GM18951 (cell line): ENCODE measurements around the gene MLF1.

Experiments used
- POLR2A ChIP-seq: IDR thresholded peaks from 4 replicates; pipeline ENCODE4 v1.6.1; 2011; ENCODE audit warnings: mild to moderate bottlenecking; ENCODE audit not compliant: insufficient read length, insufficient read depth; ENCODE audit errors: extremely low read depth
- in situ Hi-C: fragments of 300-500 bp; cut with MboI; formaldehyde crosslinking; loops from one replicate; pipeline ENCODE4 v1.12.0; 2022; ENCODE audit warnings: low sequenced_read_pairs, mixed read lengths, inconsistent platforms; ENCODE audit not compliant: unreplicated experiment

MLF1 gene

GRCh38 chr3:158570999-158571702, at the start of gene MLF1:
MLF1 (plus strand) TSS chr3:158571194; CDS start chr3:158571301, 107 bp downstream.
- in situ Hi-C loops, result no loop called here
- no peak for TF ChIP-seq POLR2A

- in situ Hi-C loops, result no loop called here
- TF ChIP-seq POLR2A, result no peak
Measured at GRCh38 chr3:158522221-158523136, 48.5 kb upstream of the MLF1 start.

- in situ Hi-C loops, result loop anchor here (25.0 kb wide), 1 partner anchor 916 kb away; no protein-coding TSS in a partner anchor
- no peak for TF ChIP-seq POLR2A
Measured at GRCh38 chr3:158528076-158528674, 42.8 kb upstream of the MLF1 start.

GRCh38 chr3:158531334-158531733, 39.7 kb upstream of the MLF1 start:
- no peak for TF ChIP-seq POLR2A
- in situ Hi-C loops, result loop anchor here (25.0 kb wide), 1 partner anchor 919 kb away; no protein-coding TSS in a partner anchor

- TF ChIP-seq POLR2A, result no peak
- in situ Hi-C loops, result loop anchor here (25.0 kb wide), 1 partner anchor 920 kb away; no protein-coding TSS in a partner anchor
Measured at GRCh38 chr3:158532099-158532734, 38.8 kb upstream of the MLF1 start.

GRCh38 chr3:158535918-158536317, 35.1 kb upstream of the MLF1 start:
- in situ Hi-C loops, result loop anchor here (25.0 kb wide), 1 partner anchor 924 kb away; no protein-coding TSS in a partner anchor
- TF ChIP-seq POLR2A, result no peak

- in situ Hi-C loops, result loop anchor here (25.0 kb wide), 1 partner anchor 927 kb away; no protein-coding TSS in a partner anchor
- no peak for TF ChIP-seq POLR2A
Measured at GRCh38 chr3:158539414-158540014, 31.5 kb upstream of the MLF1 start.

- in situ Hi-C loops, result loop anchor here (25.0 kb wide), 1 partner anchor 928 kb away; no protein-coding TSS in a partner anchor
- no peak for TF ChIP-seq POLR2A
Measured at GRCh38 chr3:158540066-158540465, 30.9 kb upstream of the MLF1 start.

GRCh38 chr3:158548691-158549090, 22.3 kb upstream of the MLF1 start:
- TF ChIP-seq POLR2A, result no peak
- in situ Hi-C loops, result loop anchor here (25.0 kb wide), 1 partner anchor 936 kb away; no protein-coding TSS in a partner anchor

GRCh38 chr3:158549938-158550337, 21.1 kb upstream of the MLF1 start:
- in situ Hi-C loops, result loop anchor here (25.0 kb wide), 1 partner anchor 938 kb away; no protein-coding TSS in a partner anchor

GRCh38 chr3:158552124-158552523, 18.9 kb upstream of the MLF1 start:
- TF ChIP-seq POLR2A, result no peak
- in situ Hi-C loops, result no loop called here

GRCh38 chr3:158559504-158559903, 11.5 kb upstream of the MLF1 start:
- in situ Hi-C loops, result no loop called here
- TF ChIP-seq POLR2A, result no peak
